HG02763 (cell line): ENCODE data around the gene SPEG.

Experiments used
- ATAC-seq: cut with Tn5 transposase; IDR thresholded peaks from one replicate; pipeline ENCODE4 v1.9.1; 2021; ENCODE audit warnings: mild to moderate bottlenecking, moderate library complexity; ENCODE audit not compliant: unreplicated experiment

SPEG gene

DNA sequence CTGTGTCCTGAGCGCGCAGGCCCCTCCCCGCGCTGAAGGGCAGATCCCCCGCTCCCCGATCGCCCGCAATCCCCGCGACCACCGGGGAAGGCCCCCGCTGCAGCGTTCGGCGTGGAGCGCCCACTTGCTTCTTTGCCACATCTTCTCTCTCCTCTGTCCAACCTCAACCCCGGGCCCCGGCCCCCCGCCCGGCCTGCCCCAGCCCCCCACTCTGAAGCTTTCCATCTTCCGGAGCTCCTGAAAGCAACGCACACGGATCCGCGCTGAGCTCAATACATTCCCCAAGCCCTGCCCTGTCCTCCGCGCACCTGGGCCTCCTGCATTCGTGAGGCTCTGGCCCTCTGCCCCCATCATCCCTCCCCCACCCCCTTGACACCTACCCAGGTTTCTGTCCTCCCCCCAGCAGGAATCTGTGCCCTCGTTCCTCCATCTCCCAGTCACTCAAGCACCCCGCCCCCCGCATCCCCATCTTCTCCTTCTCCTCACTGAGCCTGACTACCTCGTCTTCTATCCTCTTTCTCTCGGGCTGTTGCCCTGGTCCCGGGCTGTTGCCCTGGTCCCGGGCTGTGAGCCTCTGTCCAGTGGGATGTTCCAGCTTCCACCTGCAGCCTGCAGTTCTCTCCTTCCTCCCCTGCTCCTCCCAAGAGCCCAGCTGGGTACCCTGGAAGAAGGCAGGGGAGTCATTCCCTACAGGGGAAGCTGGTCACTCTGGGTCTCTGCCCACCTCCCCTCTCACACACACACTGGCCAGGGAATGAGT is 7.8 kb downstream of the SPEG start:
- ATAC-seq: no peak

DNA sequence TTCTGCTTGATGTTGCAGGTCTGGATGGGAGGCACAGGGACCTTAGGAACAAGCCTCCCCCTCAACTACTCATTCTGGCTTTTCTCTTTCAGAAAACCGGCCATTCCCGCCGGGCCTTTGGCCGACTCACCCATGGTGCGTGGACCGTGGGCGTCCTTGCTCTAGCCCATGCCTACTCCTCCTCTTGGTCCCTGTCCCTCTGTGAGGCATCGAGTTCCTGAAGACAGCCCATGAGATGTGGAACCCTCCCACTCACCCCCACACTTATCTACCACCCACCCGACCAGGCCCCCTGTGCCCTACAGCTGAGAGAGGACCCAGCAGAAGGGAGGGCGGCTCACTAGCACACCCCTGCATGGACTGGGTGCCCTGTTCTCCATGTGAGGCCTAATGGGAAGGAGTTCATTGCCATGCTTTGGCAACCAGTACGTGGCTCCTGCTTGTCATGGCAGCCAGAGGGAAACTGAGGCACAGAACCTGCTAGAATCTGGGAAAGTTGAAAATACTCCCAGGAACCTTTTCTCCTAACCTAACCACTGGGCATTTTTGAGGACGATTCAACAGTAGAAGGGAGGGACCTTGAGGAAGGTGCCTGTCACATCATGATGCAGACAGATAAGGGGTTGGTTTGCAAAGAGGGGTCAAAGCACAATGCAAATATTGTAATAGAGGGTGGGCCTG is 8.5 kb downstream of the SPEG start:
- ATAC-seq: no peak

DNA sequence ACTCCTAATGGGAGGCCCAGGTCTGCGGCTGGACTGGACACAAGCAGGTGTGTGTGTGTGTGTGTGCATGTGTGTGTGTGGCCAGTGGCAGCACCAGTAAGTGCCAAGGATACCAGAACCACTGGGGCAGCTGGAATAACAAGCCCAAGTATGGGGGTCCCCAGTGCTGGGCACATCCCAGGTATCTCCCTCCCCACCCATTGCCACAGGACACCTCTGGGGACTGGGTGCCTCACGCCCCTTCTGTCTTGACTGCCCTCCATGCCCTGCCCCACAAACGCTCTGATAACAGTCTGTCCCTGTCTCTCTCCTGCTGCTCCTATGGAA is 9.0 kb downstream of the SPEG start:
- no peak for ATAC-seq

DNA sequence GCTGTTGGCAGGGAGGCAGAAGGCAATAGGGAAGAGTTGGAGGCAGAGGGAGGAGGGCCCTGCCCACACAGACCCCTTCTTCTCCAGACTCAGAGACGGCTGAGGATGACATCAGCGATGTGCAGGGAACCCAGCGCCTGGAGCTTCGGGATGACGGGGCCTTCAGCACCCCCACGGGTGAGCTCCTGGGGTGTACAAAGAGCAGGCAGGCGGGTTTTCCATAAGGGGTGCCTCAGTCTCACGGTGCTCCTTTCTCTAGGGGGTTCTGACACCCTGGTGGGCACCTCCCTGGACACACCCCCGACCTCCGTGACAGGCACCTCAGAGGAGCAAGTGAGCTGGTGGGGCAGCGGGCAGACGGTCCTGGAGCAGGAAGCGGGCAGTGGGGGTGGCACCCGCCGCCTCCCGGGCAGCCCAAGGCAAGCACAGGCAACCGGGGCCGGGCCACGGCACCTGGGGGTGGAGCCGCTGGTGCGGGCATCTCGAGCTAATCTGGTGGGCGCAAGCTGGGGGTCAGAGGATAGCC is 10.0 kb downstream of the SPEG start:
- ATAC-seq: no peak

DNA sequence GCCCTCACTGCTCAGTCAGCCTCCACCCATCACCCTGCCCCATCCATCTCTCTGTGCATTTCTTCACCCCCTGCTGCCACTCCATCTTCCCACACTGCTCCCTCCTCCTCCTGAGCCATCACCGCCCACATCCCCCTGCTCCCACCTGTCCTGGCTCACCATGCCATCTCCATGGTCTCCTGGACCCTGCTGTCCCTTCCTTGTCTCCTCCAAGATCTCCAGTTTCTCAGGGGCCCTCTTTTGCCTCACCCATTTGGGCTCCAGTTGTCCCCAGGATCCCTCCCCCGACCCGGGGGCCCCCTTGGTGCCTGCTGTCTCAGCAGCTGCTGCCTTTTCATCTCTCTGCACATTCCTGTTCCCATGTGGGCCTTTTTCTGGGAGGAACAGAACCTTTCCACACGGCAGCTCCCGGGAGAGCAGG is 10.6 kb downstream of the SPEG start:
- no peak for ATAC-seq

DNA sequence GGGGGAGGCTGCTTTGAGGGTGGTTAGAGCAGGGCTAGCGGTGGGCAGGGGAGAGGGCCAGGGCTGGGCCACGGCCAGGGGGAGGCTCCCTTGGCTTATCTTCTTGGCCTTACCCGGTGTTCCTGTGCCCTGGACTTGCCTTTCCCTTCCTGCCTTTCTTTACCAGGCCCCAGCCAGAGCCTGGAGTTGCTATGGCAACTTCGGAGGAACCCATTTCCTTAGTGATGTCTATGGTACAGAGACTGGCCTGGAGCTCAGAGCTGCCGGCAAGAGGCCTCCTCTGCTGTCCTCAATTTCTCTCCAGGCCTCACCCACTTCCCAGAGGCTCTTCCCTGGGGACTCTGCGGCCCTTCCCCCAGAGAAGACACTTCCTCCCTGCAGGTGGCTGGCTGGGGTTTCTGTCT is 11.5 kb downstream of the SPEG start:
- ATAC-seq: no peak

DNA sequence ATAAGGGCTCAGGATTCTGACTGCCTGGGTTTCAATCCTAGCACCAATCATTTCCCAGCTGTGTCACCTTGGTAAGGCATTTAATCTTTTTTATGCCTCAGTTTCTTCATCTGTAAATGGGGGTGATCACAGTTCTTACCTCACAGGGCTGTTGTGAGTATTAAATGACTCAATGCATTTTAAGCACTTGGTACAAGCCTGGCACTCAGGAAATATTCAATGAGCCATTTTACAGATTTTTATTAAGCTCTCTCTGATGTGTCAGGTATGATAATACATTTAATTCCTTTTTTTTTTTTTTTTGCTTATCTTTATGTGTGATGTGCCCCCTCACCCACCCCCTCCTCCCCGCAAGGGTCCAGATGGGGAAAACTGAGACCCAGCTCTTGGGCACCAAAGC is 12.0 kb downstream of the SPEG start:
- ATAC-seq: no peak

DNA sequence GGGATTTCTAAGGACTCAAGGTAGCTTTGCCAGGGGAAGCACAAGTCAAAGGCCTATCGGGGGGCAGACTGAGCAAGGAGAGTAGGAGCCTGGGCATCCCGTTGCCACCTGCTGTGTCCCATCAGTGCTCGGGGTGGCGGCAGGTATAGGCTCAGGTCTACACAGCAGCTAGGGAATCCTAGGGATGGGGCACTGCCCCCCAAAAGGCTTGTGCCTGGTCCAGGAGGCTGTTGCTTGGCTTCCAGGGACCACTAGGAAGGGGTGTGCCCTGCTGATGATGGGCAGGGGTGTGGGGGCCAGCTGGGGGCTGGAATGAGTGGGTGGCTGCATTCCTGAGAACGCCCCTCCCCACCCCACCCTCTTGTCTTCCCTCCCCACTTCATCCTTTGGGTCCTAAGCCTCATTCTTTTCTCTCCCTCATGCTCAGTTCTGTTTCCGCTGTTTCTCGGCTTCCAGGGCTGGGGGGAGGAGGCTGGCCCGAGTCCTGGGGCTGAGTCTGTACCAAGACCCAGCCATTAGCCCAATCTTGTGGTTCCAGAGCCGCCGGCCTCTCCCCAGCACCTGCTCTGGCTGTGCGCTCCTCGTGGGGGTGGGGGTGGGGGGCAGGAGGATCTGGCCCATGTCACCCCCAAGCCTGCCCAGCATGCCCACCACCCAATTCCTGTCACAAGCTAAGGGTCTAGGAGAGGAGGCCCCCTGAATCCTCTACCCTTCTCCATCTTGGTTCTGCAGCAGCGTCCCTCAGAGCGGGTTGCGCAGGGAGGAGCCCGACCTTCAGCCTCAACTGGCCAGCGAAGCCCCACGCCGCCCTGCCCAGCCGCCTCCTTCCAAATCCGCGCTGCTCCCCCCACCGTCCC is 12.8 kb downstream of the SPEG start:
- no peak for ATAC-seq

DNA sequence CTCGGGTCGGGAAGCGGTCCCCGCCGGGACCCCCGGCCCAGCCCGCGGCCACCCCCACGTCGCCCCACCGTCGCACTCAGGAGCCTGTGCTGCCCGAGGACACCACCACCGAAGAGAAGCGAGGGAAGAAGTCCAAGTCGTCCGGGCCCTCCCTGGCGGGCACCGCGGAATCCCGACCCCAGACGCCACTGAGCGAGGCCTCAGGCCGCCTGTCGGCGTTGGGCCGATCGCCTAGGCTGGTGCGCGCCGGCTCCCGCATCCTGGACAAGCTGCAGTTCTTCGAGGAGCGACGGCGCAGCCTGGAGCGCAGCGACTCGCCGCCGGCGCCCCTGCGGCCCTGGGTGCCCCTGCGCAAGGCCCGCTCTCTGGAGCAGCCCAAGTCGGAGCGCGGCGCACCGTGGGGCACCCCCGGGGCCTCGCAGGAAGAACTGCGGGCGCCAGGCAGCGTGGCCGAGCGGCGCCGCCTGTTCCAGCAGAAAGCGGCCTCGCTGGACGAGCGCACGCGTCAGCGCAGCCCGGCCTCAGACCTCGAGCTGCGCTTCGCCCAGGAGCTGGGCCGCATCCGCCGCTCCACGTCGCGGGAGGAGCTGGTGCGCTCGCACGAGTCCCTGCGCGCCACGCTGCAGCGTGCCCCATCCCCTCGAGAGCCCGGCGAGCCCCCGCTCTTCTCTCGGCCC is 13.6 kb downstream of the SPEG start:
- ATAC-seq: no peak

DNA sequence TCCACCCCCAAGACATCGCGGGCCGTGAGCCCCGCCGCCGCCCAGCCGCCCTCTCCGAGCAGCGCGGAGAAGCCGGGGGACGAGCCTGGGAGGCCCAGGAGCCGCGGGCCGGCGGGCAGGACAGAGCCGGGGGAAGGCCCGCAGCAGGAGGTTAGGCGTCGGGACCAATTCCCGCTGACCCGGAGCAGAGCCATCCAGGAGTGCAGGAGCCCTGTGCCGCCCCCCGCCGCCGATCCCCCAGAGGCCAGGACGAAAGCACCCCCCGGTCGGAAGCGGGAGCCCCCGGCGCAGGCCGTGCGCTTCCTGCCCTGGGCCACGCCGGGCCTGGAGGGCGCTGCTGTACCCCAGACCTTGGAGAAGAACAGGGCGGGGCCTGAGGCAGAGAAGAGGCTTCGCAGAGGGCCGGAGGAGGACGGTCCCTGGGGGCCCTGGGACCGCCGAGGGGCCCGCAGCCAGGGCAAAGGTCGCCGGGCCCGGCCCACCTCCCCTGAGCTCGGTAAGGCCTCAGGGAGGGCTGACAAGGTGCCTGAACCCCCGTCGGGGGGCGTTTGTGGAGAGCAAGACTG is 14.2 kb downstream of the SPEG start:
- no peak for ATAC-seq

DNA sequence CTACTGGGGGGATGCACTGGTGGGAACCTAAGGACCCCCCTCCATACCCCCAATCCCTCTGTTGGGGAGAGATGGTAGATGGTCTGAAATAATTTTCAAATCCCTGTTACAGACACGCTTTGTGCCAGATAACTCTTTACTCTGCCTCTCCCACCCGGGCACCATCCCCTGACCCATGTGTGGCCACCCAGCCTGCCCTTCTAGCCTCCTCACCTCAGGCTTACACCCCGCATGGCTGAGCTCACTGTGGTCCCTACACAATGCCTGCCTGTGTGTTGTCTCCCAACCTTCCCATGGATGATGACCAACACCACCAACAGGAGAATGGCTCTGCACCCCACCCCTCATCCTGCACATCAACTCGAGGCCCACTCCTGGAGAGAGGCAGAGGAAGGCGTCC is 15.0 kb downstream of the SPEG start:
- no peak for ATAC-seq

DNA sequence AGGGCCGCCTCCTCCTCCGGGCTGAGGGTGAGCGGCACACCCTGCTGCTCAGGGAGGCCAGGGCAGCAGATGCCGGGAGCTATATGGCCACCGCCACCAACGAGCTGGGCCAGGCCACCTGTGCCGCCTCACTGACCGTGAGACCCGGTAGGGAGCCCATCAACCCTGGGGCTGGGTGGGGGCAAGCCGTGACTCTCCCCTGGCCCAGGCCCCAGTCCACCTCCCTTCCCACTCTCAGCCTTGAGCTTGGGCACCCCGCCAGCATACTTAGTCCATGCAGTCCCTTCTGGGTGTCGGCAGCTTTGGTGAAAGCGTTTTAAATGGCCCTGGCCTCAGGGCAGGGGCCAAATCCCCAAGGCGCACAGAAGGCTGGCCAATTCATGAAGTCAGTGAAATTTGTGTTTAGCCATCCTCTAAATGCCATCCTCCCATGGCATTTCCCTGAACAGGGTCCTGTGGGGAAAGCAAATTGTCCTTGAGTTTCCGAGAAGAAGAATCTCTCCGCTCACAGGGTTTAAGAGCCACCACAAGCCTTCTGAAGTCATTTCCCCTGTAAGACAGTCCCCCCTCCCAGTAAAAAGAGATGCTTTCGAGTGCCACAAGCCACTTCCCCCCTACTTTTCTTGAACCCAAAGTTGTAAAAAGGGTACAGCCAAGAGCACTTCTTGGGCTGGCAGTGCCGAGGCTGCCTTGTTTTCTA is 17.2 kb downstream of the SPEG start:
- ATAC-seq: no peak

DNA sequence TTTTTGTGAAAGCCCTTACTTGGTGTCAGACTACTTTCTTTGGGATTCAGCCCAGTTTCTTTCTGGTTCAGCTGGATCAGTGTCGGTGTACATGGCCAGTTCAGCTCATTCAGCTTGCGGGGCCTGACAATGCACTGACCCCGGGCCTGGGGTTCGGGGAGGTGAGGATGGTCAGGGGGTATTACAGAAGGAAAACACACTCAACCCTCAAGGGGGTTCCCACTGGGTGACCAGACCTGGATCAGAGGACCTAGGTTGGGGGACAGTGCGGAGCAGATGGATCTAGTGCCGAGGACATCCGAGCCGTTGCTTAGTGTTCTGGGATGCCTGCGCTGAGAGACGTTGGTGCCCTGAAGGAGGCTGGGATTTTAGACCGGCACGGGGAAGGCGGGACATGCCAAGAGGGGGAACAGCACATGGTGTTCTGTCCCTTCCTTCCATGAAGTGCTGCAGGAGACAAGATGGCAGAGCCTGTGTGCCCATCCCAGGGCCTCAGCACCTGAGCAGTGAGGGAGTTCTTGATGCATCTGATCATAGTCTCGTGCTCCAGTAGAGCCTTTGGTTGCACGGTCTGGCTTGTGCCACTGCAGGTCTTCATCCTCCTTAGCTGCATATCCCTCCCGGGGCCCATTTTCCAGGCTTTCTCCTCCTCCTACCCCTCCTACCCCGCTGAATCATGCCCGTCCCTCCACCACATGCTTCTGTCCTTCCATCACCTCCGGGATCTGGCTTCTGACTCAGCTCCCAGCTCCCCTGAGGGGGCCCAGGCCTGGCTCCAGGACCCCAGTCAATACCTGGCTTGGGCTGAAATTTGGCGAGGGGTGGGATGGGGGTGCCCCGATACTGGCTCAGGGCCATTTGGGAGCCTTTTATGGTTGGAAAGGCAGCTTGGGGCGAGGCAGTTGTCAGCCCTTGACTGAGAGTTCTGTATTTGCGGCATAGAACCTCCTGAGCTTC is 18.0 kb downstream of the SPEG start:
- ATAC-seq: no peak

DNA sequence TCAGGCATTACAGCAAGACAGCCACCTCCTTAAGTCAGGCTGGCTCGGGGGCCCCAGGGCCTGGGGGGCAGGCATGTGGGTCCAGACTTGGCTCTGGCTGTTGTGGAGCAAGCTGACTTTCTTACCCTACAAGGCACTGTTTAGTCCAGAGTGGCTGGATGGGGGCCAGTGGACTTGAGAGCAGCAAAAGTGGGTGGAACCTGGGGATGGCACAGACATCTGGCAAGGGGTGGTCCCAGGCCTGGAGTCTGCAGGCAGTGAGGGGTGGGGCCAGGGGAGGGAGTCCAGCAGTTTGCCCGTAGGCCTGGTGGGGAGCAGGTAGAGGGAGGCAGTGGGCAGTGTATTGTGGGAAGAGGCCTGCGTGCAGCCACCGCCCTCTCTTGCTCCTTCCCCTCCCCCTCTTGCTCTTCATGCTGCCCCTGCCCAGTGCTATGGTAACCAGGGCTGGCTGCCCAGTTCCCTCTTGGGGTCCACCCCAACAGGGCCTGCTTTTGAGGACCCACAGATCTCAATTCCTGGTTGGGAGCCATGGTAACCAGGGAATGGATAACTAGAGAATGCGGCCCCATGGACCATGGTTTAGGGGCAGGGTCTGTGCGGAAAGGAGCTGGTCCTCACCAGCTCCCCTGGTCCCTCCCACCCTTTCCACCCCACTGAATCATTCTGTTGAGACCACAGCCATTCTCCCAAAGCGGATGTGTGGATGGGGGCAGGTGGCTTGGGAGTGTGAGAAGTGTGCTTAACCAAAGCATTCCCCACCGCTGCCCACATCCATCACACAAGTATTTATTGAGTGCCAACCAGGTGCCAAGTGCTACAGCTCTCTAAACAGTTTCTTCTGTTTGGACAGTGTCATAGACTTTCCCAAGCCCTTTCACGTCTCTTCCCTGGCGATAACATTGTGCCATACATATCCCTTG is 19.3 kb downstream of the SPEG start:
- no peak for ATAC-seq

DNA sequence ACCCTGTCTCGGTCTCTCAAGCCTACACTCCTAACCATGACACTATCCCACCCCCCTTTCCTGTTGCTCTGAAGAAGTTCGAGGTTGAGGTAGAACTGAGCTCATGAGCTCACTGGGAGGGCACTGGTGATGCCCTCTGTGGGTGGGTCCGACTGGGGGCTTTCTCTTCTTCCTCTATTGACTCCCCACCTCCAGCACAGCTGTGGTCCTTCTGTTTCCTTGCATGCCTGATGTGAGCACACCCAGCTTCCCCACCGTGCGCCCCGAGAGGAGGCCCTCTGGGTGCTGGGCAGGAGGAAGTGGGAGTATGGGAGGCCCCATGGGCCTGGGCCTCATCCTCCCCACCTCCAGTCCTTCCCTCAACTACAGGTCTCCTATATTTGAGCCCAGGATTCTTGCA is 20.9 kb downstream of the SPEG start:
- ATAC-seq: no peak

DNA sequence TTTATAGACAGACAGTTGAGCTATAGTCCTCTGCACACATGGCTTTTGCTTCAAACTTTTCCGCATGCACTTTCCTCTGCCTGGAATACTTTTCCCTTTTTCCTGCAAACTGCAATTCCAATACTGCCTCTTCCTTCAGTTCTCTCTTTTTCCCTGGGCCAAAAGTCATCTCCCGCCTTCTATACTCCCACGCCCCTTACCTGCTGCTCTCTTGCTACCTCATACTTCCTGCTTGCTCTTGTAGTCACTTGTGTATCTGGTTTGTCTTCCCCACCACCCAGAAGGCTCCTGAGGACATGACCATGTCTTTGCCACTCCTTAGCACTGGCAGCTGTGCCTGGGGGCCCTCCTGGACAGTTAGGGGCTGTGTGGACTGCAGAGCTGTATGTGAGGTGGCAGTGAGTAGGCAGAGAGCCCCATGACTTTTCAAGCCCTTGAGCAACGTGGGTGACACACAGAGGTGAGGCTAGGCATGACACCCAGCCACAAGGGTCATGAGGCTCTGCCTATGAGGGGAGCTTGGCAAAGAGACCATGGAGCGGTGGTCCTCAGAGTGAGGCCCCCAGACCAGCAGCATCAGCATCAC is 23.2 kb downstream of the SPEG start:
- ATAC-seq: no peak

DNA sequence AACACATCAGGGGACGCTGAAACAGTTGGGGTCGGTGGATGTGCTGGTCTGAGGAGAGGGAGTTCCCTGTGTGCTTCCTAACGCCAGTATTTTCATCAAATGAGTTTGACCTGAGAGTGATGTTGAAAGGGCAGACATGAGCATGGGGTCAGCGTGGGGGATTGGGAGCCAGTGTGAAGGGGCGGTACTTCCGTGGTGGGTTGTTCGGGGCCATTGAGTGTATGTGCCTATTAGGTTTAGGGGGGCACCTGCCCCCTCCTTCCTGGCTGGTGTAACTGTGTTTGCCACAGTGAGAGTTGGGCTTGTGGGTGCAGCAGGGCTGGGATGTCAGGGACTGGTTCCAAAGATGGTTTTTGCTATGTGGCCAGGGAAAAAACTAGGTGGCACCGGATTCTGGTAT is 24.4 kb downstream of the SPEG start:
- ATAC-seq: no peak
